HFFc6 (cell line): Measurements from ENCODE around the gene GNPTAB. TPM values are rescaled to one million over a fixed set of nuclear protein-coding genes. Genes with fewer than 3 reads are reported as not detected.

Experiments
- DNase-seq: peaks from one replicate; pipeline ENCODE4 v3.0.0-alpha.2; 2018
- H3K27ac Mint-ChIP-seq: 2 replicates; pipeline ENCODE4 v1.8.0; 2020; ENCODE audit warnings: mild to moderate bottlenecking, mixed read lengths
- H3K27me3 Mint-ChIP-seq: 2 replicates; pipeline ENCODE4 v1.8.0; 2021; ENCODE audit warnings: mild to moderate bottlenecking, moderate library complexity, mixed read lengths; ENCODE audit not compliant: insufficient read depth
- H3K36me3 Mint-ChIP-seq: 2 replicates; pipeline ENCODE4 v1.8.0; 2021; ENCODE audit warnings: low read depth, mixed read lengths
- H3K4me1 Mint-ChIP-seq: 2 replicates; pipeline ENCODE4 v1.8.0; 2020; ENCODE audit warnings: low read depth, mixed read lengths
- H3K4me3 Mint-ChIP-seq: 2 replicates; pipeline ENCODE4 v1.8.0; 2020; ENCODE audit warnings: mild to moderate bottlenecking, moderate library complexity, mixed read lengths
- H3K9me3 Mint-ChIP-seq: 2 replicates; pipeline ENCODE4 v1.8.0; 2020; ENCODE audit warnings: mild to moderate bottlenecking, mixed read lengths
- CTCF ChIP-seq: fragments of 200-600 bp; sonication (generic); IDR thresholded peaks from 2 replicates; pipeline ENCODE4 v1.5.0; 2021; ENCODE audit warnings: antibody characterized with exemption, mild to moderate bottlenecking
- total RNA-seq, 6 experiments: library from RNA; stranded (reverse); fragmentation: NEBNext Ultra II Directional; extraction: Animal tissue kit (Norgen Biotek cat#: 25700); gene quantifications; 2 replicates in 1 of 6; 3 replicates in 5 of 6; pipeline ENCODE4 v1.2.3, GENCODE V29; 2021

Gene GNPTAB
- total RNA-seq, 6 experiments from 2014 or later, result 37.1 to 53.6 (median 44.9) TPM

- no peak for TF ChIP-seq CTCF
- H3K27me3 Mint-ChIP-seq, result no peaks in the 10 kb centered on the region; the same call in none of the 2 replicates
- peaks cover under 1% of the 10 kb centered on the region; the same call in 1 of the 2 replicates for H3K36me3 Mint-ChIP-seq
- H3K4me3 Mint-ChIP-seq, result no peak overlapping the region
- no peak for DNase-seq
- no peaks in the 10 kb centered on the region for H3K9me3 Mint-ChIP-seq
- no peaks in the 10 kb centered on the region for H3K4me1 Mint-ChIP-seq
- no peak overlapping the region for H3K27ac Mint-ChIP-seq
Measured at GRCh38 chr12:101743724-101744472, 86.9 kb downstream of the GNPTAB start.

GRCh38 chr12:101743242-101743641 is 87.5 kb downstream of the GNPTAB start:
- no peak for DNase-seq
- H3K27me3 Mint-ChIP-seq, result no peaks in the 10 kb centered on the region; the same call in none of the 2 replicates
- no peak overlapping the region for H3K4me3 Mint-ChIP-seq
- H3K27ac Mint-ChIP-seq, result no peak overlapping the region
- H3K9me3 Mint-ChIP-seq, result no peaks in the 10 kb centered on the region
- no peak for TF ChIP-seq CTCF
- H3K36me3 Mint-ChIP-seq, result peaks cover 6% of the 10 kb centered on the region
- no peaks in the 10 kb centered on the region for H3K4me1 Mint-ChIP-seq

- no peaks in the 10 kb centered on the region for H3K4me1 Mint-ChIP-seq
- no peaks in the 10 kb centered on the region; the same call in 1 of the 2 replicates for H3K27me3 Mint-ChIP-seq
- no peak for TF ChIP-seq CTCF
- H3K36me3 Mint-ChIP-seq, result peaks cover 6% of the 10 kb centered on the region
- no peak for DNase-seq
- H3K9me3 Mint-ChIP-seq, result no peaks in the 10 kb centered on the region
- no peak overlapping the region for H3K27ac Mint-ChIP-seq
- no peak overlapping the region for H3K4me3 Mint-ChIP-seq
Measured at GRCh38 chr12:101740980-101741379, 89.8 kb downstream of the GNPTAB start.

GRCh38 chr12:101740566-101740965 is 90.2 kb downstream of the GNPTAB start:
- no peaks in the 10 kb centered on the region for H3K4me1 Mint-ChIP-seq
- no peaks in the 10 kb centered on the region for H3K9me3 Mint-ChIP-seq
- no peak for TF ChIP-seq CTCF
- no peak overlapping the region for H3K27ac Mint-ChIP-seq
- DNase-seq, result no peak
- H3K27me3 Mint-ChIP-seq, result no peaks in the 10 kb centered on the region; the same call in 1 of the 2 replicates
- no peak overlapping the region for H3K4me3 Mint-ChIP-seq
- peaks cover 6% of the 10 kb centered on the region for H3K36me3 Mint-ChIP-seq

DNA sequence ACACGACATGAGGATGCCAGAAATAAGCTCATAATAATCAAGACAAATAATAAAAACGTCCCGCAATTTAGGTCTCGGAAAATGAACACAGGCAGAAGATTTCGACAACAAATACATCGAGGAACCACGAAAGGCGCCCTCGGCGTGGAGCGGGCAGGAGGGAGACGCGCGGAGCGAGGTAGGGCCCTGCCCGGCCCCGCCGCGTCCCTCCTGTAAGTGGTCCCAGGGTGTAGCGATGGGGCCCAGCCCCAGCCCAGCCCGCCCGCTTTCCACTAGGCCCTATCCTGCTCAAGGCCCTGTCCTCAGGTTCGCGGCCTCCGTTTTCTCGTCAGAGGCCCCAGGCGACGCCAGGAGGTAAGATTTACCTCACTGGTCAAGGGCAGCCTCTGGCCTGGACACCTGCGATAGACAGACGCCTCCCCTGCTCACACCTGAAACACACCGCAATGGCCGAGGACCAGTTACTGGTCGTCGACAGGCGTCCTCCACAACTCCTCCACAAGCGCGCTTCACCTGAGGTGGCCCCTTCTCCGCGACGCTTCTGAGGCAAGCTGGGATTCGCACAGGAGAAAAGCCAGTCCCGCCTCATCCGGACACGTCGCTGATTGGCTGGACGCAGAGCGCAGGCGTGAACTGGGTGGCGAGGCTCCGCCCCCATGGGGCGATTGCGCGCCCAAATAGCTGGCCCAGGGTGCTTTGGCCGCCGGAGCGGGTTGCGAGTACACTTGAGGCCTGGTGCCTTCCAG is 91.7 kb downstream of the GNPTAB start, which contains the start of gene SYCP3:
SYCP3 (minus strand) TSS at position 543 of the 746 bp plus-strand sequence. CDS start 1,527 bp downstream, outside the sequence.
- Mint-ChIP-seq H3K4me3 (no peak within 1 kb of the TSS), H3K27me3 (no peaks in the 10 kb centered on the region; the same call in 1 of the 2 replicates), H3K4me1 (no peaks in the 10 kb centered on the region), H3K9me3 (no peaks in the 10 kb centered on the region), H3K36me3 (peaks cover 6% of the 10 kb centered on the region), H3K27ac (no peak within 1 kb of the TSS)
- TF ChIP-seq CTCF, result no peak
- no peak for DNase-seq
